ENCODE results near the gene TMEM42.
"Not testable (repeated sequence)": the region's sequence is repeated elsewhere in the genome, so short reads cannot be mapped to it uniquely, and the experiment has no call there.

The TMEM42 gene

GRCh38 chr3:44861412-44862225, at the start of gene TMEM42:
Gene TMEM42 (plus strand): TSS chr3:44861912. CDS start chr3:44861925, 13 bp downstream.
- peak; percentile 84 for DNase-seq (ENCODE audit: low read depth)

GRCh38 chr3:44814751-44815150, 47.0 kb upstream of the TMEM42 start:
- DNase-seq (ENCODE audit: low read depth): no peak

- not testable (repeated sequence) for DNase-seq (ENCODE audit: low read depth)
These were observed 45.4 kb upstream of the TMEM42 start for GRCh38 chr3:44816334-44816733.

GRCh38 chr3:44821206-44821605, 40.5 kb upstream of the TMEM42 start:
- DNase-seq (ENCODE audit: low read depth): not testable (repeated sequence)

- DNase-seq (ENCODE audit: low read depth): peak; percentile 22
These were observed 36.3 kb upstream of the TMEM42 start for GRCh38 chr3:44825264-44825925.

GRCh38 chr3:44827196-44827595, 34.5 kb upstream of the TMEM42 start:
- DNase-seq (ENCODE audit: low read depth): no peak

GRCh38 chr3:44831232-44831631, 30.5 kb upstream of the TMEM42 start:
- DNase-seq (ENCODE audit: low read depth): no peak

GRCh38 chr3:44832032-44832431, 29.7 kb upstream of the TMEM42 start:
- DNase-seq (ENCODE audit: low read depth): no peak

GRCh38 chr3:44832965-44833364, 28.7 kb upstream of the TMEM42 start:
- DNase-seq (ENCODE audit: low read depth): no peak

- DNase-seq (ENCODE audit: low read depth): no peak
These were observed 28.3 kb upstream of the TMEM42 start for GRCh38 chr3:44833394-44833793.

GRCh38 chr3:44835684-44836083, 26.0 kb upstream of the TMEM42 start:
- no peak for DNase-seq (ENCODE audit: low read depth)

GRCh38 chr3:44842376-44842775, 19.3 kb upstream of the TMEM42 start:
- no peak for DNase-seq (ENCODE audit: low read depth)

- peak; percentile 8 for DNase-seq (ENCODE audit: low read depth)
These were observed 15.9 kb upstream of the TMEM42 start for GRCh38 chr3:44845528-44846520.

GRCh38 chr3:44848634-44849033, 13.1 kb upstream of the TMEM42 start:
- DNase-seq (ENCODE audit: low read depth): no peak

- DNase-seq (ENCODE audit: low read depth): not testable (repeated sequence)
These were observed 5.0 kb upstream of the TMEM42 start for GRCh38 chr3:44856663-44857062.

- DNase-seq (ENCODE audit: low read depth): no peak
These were observed 1.6 kb upstream of the TMEM42 start for GRCh38 chr3:44860117-44860516.

GRCh38 chr3:44862226-44862637, 520 bp downstream of the TMEM42 start:
- peak; percentile 10 for DNase-seq (ENCODE audit: low read depth)

- no peak for DNase-seq (ENCODE audit: low read depth)
These were observed 3.7 kb downstream of the TMEM42 start for GRCh38 chr3:44865272-44866035.

GRCh38 chr3:44867421-44868111, 5.9 kb downstream of the TMEM42 start:
- DNase-seq (ENCODE audit: low read depth): no peak

GRCh38 chr3:44870375-44871061, 8.8 kb downstream of the TMEM42 start:
- no peak for DNase-seq (ENCODE audit: low read depth)

All from GM04504 (cell line).